Measurements from ENCODE around the gene CFLAR. TPM values are rescaled to one million over a fixed set of nuclear protein-coding genes. Genes with fewer than 3 reads are reported as not detected.

CFLAR gene
- polyA plus RNA-seq, 1 donor from 2014 or later: 1.6 TPM

DNA sequence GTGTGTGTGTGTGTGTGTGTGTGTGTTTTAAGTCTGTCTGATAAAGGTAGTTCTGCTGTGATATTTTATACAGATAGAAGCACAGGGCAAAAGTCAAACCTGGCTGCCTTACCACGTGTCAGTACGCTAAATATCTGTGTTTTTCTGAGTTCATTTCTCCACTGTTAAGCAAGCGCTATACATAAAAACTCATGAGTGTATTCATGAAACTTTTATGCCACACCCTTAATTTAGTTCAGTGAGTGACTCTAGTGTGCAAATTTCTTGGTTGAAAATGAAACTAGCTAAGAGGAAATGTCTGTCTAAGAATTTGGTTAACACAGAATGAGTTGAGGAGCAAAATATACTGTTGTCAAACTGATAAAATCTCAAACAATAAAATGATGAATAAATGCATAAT is 78.1 kb downstream of the CFLAR start:
- Histone ChIP-seq H3K36me3 (ENCODE audit: insufficient read depth, low read length) (no peaks in the 10 kb centered on the region), H4K20me1 (ENCODE audit: insufficient read depth) (no peaks in the 10 kb centered on the region), H3K79me2 (replicated peaks; ENCODE audit: insufficient read depth, low read length) (no peaks in the 10 kb centered on the region), H2AFZ (ENCODE audit: low read depth, low read length) (no peak overlapping the region), H3K9ac (ENCODE audit: low read length) (no peak overlapping the region), H3F3A (ENCODE audit: insufficient read depth, low read length, poor library complexity, severe bottlenecking) (no peaks in the 10 kb centered on the region), H3K9me3 (ENCODE audit: low read length) (no peaks in the 10 kb centered on the region), H3K4me2 (ENCODE audit: low read length) (no peak overlapping the region), H3K4me3 (ENCODE audit: low read length) (no peak overlapping the region), H3K27ac (ENCODE audit: low read length) (no peak overlapping the region), H3K9me2 (ENCODE audit: insufficient read depth, low read length) (no peaks in the 10 kb centered on the region), H3K27me3 (ENCODE audit: insufficient read depth, low read depth, low read length) (no peaks in the 10 kb centered on the region)
- TF ChIP-seq POLR2AphosphoS5 (IDR thresholded peaks at IDR 0.05) (no peak), RAD21 (conservative IDR thresholded peaks at IDR 0.05) (no peak), EP300 (conservative IDR thresholded peaks at IDR 0.05; ENCODE audit: poor library complexity, severe bottlenecking) (no peak), EZH2 (IDR thresholded peaks at IDR 0.05; ENCODE audit: borderline replicate concordance, insufficient read depth, low read length, poor library complexity, severe bottlenecking) (no peak), TAF1 (IDR thresholded peaks at IDR 0.05; ENCODE audit: low read depth) (no peak)
- TF ChIP-seq, protein P1, sequence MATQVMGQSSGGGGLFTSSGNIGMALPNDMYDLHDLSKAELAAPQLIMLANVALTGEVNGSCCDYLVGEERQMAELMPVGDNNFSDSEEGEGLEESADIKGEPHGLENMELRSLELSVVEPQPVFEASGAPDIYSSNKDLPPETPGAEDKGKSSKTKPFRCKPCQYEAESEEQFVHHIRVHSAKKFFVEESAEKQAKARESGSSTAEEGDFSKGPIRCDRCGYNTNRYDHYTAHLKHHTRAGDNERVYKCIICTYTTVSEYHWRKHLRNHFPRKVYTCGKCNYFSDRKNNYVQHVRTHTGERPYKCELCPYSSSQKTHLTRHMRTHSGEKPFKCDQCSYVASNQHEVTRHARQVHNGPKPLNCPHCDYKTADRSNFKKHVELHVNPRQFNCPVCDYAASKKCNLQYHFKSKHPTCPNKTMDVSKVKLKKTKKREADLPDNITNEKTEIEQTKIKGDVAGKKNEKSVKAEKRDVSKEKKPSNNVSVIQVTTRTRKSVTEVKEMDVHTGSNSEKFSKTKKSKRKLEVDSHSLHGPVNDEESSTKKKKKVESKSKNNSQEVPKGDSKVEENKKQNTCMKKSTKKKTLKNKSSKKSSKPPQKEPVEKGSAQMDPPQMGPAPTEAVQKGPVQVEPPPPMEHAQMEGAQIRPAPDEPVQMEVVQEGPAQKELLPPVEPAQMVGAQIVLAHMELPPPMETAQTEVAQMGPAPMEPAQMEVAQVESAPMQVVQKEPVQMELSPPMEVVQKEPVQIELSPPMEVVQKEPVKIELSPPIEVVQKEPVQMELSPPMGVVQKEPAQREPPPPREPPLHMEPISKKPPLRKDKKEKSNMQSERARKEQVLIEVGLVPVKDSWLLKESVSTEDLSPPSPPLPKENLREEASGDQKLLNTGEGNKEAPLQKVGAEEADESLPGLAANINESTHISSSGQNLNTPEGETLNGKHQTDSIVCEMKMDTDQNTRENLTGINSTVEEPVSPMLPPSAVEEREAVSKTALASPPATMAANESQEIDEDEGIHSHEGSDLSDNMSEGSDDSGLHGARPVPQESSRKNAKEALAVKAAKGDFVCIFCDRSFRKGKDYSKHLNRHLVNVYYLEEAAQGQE (IDR thresholded peaks at IDR 0.05; ENCODE audit: borderline replicate concordance): no peak
- TF ChIP-seq, protein P2, sequence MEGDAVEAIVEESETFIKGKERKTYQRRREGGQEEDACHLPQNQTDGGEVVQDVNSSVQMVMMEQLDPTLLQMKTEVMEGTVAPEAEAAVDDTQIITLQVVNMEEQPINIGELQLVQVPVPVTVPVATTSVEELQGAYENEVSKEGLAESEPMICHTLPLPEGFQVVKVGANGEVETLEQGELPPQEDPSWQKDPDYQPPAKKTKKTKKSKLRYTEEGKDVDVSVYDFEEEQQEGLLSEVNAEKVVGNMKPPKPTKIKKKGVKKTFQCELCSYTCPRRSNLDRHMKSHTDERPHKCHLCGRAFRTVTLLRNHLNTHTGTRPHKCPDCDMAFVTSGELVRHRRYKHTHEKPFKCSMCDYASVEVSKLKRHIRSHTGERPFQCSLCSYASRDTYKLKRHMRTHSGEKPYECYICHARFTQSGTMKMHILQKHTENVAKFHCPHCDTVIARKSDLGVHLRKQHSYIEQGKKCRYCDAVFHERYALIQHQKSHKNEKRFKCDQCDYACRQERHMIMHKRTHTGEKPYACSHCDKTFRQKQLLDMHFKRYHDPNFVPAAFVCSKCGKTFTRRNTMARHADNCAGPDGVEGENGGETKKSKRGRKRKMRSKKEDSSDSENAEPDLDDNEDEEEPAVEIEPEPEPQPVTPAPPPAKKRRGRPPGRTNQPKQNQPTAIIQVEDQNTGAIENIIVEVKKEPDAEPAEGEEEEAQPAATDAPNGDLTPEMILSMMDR (IDR thresholded peaks at IDR 0.05; ENCODE audit: poor library complexity, severe bottlenecking): no peak

DNA sequence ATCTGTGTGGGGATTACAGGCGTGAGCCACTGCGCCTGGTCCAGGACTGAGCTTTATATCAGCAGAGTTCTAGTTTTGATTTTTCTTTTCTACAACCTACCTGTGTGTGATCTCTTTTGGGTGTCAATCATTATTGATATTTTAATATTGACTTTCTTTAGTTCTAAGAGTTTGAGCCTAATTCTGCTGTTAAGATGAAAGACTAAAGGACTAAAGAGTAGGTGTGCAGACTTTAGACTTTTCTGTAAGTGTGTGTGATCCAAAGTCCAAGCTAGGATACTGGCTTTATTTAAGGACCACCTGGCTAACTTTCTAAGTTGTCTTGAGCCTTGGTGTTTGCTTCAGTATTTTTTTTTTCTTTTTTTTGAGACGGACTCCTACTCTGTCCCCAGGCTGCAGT is 79.4 kb downstream of the CFLAR start:
- no peak overlapping the region for H3K27ac ChIP-seq (ENCODE audit: low read length)
- no peak overlapping the region for H3K4me3 ChIP-seq (ENCODE audit: low read length)
- H4K20me1 ChIP-seq (ENCODE audit: insufficient read depth): no peaks in the 10 kb centered on the region
- H3K9me2 ChIP-seq (ENCODE audit: insufficient read depth, low read length): no peaks in the 10 kb centered on the region
- no peak overlapping the region for H3K4me2 ChIP-seq (ENCODE audit: low read length)
- H3K27me3 ChIP-seq (ENCODE audit: insufficient read depth, low read depth, low read length): no peaks in the 10 kb centered on the region
- no peak overlapping the region for H2AFZ ChIP-seq (ENCODE audit: low read depth, low read length)
- H3K36me3 ChIP-seq (ENCODE audit: insufficient read depth, low read length): no peaks in the 10 kb centered on the region
- TF ChIP-seq EP300 (conservative IDR thresholded peaks at IDR 0.05; ENCODE audit: poor library complexity, severe bottlenecking) (no peak), MXI1 (conservative IDR thresholded peaks at IDR 0.05; ENCODE audit: poor library complexity, severe bottlenecking) (no peak), POLR2AphosphoS5 (IDR thresholded peaks at IDR 0.05) (no peak), RAD21 (conservative IDR thresholded peaks at IDR 0.05) (no peak), TAF1 (IDR thresholded peaks at IDR 0.05; ENCODE audit: low read depth) (no peak), EZH2 (IDR thresholded peaks at IDR 0.05; ENCODE audit: borderline replicate concordance, insufficient read depth, low read length, poor library complexity, severe bottlenecking) (no peak), SMC3 (conservative IDR thresholded peaks at IDR 0.05; ENCODE audit: poor library complexity) (no peak)
- TF ChIP-seq, protein P1 (IDR thresholded peaks at IDR 0.05; ENCODE audit: borderline replicate concordance): no peak
- TF ChIP-seq, protein P2 (IDR thresholded peaks at IDR 0.05; ENCODE audit: poor library complexity, severe bottlenecking): no peak
- no peaks in the 10 kb centered on the region for H3F3A ChIP-seq (ENCODE audit: insufficient read depth, low read length, poor library complexity, severe bottlenecking)
- H3K9me3 ChIP-seq (ENCODE audit: low read length): no peaks in the 10 kb centered on the region
- no peak overlapping the region for H3K9ac ChIP-seq (ENCODE audit: low read length)
- no peaks in the 10 kb centered on the region for H3K79me2 ChIP-seq (replicated peaks; ENCODE audit: insufficient read depth, low read length)

Measured in neural cell (in vitro differentiated cells).